ACHN (cell line): ENCODE data around the gene GRB14.
"Not testable (repeated sequence)": the region's sequence is repeated elsewhere in the genome, so short reads cannot be mapped to it uniquely, and the experiment has no call there.

Source experiments
- DNase-seq: peaks from one replicate; pipeline ENCODE4 v3.0.0-alpha.2; 2015
- in situ Hi-C: cut with HindIII; loops from 2 replicates; pipeline ENCODE4 v1.10.0; 2017; ENCODE audit warnings: low sequenced_read_pairs, low pct_ligation_motif_present, low pct_unique_long_range_greater_than_20kb

Gene GRB14

DNA sequence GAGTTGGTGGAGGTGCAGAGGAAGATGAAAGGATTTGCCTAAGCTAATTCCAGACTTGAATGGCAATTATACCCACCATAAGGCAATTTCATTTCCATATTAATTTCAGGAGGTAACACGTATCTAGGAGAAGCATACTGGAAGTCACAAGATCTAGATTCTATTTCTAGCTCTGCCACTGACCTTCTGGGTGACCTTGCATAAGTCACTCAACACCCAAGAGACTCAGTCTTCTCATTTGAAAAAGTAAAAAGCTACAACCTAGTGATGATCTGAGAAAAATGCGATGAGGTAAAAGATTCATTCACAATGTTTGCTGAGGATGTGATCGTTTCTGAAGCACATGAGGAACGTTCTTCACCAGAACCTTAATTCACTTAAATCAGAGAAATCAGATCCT, 55.9 kb downstream of the GRB14 start:
- no peak for DNase-seq
- in situ Hi-C loops: no loop called here

DNA sequence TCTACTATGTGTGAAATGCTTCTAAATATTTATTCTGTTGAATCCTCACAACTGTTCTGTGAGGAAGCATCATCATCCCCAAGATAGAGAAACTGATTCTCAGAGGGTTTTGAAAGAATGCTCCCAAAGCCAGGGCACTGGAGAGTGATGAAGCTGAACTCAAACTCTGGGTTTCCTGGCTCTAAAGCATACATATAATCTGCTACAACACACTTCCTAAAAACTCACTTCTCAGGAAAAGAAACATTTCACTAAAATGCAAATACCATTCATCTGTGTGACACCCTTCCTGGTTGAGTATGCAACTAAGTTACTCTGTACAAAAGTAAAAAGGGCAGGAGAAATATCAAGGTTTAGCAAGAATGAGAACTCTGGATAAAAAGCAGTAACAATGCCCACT, 58.6 kb downstream of the GRB14 start:
- in situ Hi-C loops: no loop called here

DNA sequence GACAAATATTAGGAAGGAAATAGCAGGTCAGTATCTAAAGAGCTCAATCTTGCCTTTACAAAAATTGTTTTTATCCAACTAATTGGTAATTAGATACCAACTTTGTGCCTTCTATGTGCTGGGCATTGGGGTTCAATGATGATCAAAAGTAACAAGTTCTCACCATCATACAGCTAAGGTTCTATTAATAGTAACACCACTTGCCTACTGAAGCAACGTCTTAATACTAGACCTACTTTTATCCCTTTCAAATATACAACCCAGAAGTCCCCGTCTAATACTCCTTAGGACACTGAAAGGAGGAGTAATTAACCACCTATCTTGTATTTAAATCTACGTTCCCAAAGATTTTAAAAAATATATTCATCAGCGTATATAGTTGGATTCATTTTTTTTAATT, 59.3 kb downstream of the GRB14 start:
- in situ Hi-C loops: no loop called here
- DNase-seq: no peak

More for the DNA sequence above, 58.6 kb downstream of the GRB14 start:
- DNase-seq: no peak

DNA sequence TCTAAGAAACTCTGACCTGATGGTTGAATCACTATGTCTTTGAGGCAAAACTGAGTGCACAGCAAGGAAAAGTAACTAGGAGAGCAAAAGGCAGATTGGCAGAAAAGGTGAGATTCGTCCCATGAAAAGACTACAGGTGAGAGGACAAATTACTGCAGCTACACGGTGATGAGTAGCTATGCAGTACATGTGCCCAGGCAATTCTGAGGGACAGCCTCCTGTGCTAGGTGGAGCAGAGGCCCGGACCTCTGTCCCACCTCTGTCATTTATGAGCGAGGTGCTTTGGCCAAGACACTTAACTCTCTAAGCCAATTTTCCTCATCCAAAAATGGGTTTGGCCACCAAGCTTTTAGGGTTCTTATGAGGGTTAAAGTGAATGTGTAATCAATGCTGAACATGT, 59.9 kb downstream of the GRB14 start:
- in situ Hi-C loops: no loop called here
- no peak for DNase-seq

DNA sequence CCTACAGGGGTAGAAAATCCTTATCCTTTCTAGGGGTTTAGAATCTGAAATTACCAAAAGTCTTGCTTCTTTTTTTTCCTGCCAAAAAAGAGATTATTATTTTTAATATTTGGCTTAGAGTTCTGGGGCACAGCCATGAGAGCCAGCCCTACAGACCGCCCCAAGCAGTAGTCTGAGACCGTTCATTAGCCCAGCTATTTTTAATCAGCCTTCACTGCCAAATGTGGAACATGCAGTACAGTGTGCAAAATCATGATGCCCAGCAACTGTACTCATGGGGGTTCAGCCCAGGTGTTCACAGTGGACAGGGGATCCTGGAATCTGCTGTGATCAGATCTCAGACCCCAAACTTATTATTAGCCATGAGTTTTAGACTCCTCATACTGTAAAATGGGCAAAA, 60.4 kb downstream of the GRB14 start:
- no peak for DNase-seq
- in situ Hi-C loops: no loop called here

DNA sequence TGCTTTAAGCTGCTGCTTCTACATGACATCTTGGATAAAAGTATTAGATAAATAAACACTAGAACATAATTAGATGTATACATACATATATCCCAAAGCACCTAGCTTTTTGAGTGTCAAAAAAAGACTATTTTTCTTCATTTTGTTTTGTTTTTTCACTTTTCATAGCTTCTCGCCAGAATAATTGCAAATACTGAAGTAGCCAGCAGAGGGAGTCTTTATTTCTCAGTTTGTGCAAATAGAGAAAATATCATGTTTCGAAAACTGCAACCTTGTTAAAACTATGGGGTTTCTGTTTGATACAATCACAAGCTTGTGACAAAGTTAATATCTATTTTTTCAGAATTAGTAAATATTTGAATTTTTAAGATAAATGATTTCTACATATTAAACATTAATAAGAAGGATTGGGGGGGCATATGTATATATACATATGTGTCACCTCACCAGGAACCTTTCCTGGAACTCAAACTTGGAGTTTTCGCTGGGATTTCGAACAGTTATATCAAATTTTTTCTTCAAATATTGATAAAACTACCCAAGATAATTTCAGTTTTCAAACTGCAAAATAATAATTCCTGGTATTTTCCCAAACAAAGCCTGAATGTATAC, 61.0 kb downstream of the GRB14 start:
- in situ Hi-C loops: no loop called here
- DNase-seq: peak; percentile 58

DNA sequence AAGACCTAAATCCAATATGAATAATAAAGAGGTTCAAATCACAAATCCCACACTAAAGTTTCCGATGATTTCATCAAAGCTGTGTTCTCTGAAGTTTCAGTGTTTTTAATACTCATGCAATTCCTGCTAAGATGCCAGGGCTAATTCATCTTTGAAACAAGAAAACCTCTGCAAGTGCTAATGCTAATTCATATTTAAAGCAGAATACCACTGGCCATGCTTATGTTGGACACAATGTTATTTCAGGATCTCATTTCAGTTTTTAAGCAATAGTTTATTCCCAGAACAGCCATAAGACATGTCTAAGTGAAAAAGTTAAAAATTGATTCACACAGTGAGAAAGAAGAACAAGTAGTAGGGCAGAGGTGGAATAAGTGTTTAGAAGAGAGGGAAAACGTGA, 62.8 kb downstream of the GRB14 start:
- DNase-seq: no peak
- in situ Hi-C loops: no loop called here

DNA sequence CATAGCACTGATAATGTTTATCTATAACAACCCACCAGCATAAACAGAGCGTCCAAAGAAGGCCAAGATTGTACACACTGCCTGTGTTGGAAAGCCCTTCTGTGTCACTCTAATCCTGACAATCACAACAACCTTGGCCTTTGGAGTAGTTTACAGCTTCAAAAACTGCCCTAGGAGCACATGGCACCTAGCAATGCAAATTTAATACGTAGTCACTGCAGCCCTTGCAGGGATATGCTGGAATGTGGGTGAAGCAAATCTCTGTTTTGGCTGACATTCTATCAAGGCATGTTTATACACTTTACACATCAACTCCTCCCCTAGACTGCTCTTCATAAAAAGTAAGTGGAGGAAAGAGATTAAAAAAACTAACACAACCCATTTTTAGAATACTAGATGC, 66.8 kb downstream of the GRB14 start:
- no peak for DNase-seq
- in situ Hi-C loops: no loop called here

DNA sequence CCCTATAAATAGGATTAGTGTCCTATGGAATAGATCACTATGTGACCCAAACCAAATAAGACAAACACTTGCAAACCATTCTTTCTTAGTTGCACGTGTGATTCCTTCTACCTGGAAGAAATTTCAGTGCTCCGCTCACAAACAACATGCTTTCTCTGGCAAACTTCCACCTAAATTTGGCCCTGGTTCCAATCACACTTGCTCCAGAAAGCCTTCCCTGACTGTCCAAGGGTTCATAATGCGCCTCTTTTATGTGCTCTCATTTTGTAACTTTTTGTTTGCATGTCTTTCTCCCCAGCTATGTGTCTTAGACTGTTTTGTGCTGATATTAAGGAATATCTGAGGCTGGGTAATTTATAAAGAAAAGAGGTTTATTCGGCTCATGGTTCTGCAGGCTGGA, 69.8 kb downstream of the GRB14 start:
- DNase-seq: no peak
- in situ Hi-C loops: no loop called here

DNA sequence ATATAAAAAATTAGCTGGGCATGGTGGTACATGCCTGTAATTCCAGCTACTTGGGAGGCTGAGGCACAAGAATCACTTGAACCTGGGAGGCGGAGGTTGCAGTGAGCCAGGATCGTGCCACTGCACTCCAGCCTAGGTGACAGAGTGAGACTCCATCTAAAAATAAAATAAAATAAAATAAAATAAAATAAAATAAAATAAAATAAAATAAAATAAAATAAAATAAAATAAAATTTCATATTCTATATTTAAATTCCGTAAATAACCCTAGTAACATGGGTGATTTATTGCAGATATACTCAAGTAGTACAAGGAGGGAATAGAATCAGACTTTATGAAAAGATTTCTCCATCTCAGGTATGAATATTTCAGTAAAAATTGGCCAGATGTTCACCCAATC, 71.6 kb downstream of the GRB14 start:
- DNase-seq, in situ Hi-C loops: not testable (repeated sequence)

DNA sequence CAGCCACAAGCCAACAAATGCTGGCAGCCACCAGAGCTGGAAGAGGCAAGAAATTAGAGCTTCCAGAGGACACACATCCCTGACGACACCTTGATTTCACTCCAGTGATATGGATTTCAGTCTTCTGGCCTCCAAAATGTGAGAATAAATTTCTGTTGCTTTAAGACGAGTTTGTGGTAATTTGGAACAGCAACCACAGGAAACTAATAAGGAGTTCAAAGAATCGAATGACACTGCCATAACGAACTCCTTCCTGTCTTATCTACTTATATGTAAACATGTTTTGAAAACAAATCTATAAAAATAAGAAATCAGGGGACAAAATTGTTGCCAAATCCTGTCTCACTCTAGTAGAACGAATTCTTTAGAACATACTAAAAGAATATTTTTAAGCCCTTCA, 75.8 kb downstream of the GRB14 start:
- in situ Hi-C loops: no loop called here
- DNase-seq: no peak

DNA sequence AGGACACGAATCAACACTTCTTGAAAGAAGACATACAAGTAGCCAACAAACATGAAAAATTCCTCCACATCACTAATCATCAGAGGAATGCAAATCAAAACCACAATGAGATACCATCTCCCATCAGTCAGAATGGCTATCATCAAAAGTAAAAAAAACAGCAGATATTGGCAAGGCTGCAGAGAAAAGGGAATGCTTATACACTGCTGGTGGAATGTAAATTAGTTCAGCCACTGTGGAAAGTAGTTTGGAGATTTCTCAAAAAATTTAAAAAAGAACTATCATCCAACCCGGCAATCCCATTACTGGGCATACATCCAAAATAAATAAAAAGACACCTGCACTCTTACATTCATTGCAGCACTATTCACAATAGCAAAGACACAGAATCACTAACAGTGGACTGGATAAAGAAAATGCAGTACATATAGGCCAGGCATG, 78.7 kb downstream of the GRB14 start:
- in situ Hi-C loops: no loop called here
- peak; percentile 83 for DNase-seq

DNA sequence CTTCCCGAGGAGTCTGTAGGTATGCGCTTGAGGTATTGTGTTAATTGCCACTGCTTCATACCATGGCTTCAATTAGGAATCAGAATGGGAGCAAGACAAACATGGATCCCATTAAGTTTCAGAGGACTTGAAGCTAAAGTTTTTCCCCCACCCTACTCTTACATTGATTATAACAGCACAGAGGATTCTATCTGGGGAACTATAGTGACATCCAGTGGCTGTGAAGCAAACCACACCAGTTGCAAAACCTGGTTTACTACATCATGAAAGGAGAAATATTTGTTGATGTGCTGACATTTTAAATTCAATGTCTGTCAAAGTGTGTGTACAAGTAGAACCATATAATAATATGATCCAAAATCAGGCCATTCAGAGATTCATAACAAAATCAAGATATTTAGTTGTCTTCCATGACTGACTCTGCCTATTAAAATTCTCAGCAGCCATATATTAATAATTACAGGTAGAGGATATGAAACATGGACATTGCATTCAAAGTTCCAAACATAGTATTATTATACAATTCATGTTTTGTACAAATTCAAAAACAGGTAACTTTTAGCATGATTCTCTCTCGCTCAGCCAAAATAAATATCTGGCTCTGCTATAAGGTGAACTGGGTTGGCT, 82.9 kb downstream of the GRB14 start:
- peak; percentile 73 for DNase-seq
- in situ Hi-C loops: no loop called here

DNA sequence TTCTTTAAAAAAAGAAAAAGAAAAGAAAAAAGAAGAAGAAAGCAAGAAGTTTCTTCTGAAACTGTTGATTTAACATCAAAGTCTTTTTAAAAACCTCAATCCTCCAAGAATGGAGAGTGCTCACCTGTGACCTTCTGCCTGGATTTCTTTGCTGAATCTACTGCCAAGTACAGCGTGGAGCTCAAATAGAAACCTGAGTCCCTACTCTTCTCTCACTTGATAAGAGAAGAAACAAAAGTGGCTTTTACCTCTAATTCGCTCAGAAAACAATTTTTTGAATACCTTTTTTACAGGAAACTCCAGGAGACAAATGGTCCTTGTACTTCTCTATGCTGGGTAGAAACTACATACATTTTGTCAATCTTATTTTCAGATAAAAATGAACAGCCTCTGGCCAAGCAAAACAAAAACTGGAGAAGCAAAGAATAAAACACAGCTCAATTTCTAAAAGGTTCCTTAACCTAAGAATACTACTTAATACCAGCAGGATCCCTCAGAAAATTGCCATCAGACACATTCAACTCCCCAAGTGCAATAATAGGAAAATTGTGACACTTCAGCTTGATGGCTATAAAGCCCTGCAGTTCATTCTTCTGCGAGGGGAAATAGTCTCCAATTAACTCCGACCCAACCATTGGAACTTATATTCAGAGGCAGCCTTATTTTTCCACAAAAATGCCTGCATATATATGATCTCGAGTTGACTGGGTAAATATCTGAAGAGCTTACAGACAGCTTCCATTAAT, 85.8 kb downstream of the GRB14 start:
- DNase-seq: no peak
- in situ Hi-C loops: no loop called here

DNA sequence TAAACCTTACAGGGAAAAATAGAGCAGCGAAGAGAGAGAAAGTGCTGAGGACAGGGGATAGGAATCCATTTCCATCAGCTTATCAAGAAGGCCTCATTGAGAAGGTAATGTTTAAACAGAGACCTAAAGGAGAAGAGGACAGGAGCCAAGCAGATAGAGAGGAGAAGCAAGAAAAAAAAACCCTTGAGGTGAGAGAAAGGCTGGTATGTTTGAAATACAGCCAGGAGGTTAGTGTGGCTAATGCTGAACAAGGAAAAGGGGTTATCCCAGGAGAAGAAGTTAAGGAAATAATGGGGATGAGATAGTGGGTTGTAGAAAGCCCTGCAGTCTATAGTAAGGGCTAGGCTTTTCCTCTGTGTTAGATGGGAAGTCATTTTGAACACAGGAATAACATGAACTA, 90.8 kb downstream of the GRB14 start:
- in situ Hi-C loops: no loop called here

DNA sequence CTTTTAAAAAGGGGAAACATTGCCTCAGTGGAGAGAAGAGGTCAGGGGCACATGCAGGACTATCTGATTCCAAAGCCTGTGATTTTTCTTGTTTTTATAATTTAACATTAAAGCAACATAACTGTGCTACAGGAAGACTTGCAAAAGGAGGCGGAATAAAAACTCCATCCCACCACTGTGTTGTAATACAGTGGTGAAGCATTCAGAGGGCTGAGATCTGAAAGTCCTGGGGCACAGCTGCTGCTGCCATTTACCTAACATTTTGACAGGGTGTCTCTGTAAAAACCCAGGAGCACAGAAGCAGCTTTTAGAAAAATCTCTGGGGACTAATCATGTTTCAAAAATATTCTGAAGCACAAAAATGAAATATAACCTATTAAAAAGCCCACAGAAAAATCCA, 97.6 kb downstream of the GRB14 start:
- DNase-seq: peak; percentile 39
- in situ Hi-C loops: no loop called here

More for the DNA sequence above, 90.8 kb downstream of the GRB14 start:
- DNase-seq: no peak

DNA sequence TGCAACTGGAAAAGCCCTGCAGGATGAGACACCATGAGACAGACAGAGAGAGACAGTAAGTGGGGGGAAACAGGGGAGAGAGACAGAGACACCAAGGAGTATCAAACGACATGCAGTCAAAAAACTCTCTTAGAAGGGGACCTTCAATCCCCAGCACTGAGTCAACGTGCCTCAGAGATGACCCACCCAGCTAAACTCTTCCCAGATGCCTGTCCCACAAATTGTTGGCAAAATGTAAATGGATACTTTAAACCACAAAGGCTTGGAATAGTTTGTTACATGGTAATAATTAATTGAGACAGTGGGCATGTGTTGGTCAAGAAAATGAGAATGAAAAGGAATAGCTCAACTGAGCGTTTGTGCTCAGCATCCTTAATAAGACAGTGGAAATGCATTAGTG, 98.3 kb downstream of the GRB14 start:
- peak; percentile 97 for DNase-seq
- in situ Hi-C loops: no loop called here

DNA sequence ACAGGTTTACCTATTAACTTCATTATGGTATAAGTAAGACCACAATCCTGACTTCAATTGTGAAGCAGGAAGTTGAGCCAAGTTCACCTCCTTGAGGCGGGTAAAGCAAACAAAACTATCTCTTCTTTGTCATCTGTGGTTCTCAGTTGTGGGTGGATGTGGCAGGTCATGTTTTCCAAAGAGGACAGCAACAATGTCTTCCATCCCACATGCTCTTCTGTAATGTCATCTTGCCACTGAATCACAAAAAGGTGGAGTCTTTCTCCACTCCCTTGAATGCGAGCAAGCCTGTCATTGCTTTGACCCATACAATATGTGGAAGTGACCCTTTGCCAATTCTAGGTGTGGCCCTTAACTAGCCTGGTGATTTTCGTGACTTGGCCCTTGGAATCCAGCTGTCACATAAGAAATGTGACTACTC, 98.7 kb downstream of the GRB14 start:
- peak; percentile 79 for DNase-seq

DNA sequence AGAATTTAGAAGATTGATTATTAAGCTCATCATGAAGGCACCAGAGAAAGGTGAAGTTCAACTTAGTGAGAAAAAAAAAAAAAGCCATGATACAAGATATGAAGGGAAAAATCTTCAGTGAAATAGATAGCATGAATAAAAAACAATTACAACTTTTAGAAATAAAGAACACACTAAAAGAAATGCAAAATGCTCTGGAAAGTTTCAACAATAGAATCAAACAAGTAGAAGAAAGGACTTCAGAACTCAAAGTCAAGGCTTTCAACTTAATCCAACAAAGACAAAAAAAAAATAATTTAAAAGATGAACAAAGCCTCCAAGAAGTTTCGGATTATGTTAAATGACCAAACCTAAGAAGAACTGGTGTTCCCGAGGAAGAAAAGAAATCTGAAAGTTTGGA, 105.5 kb downstream of the GRB14 start:
- in situ Hi-C loops: no loop called here
- no peak for DNase-seq

More for the DNA sequence above, 98.7 kb downstream of the GRB14 start:
- in situ Hi-C loops: no loop called here

DNA sequence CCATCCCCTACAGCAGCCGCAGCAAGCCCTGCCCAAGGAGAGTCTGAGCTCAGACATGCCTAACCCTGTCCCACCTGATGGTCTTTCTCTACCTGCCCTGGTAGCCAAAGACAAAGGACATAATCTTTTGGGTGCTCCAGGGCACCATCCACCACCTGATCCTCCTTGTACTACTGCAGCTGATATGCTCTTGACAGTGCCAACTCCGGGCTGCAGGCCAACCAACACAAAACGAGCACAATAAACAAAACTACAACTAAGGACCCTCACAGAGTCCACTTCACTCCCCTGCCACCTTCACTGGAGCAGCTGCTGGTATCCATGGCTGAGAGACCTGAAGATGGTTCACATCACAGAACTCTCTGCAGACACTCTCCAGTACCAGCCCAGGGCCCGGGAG, 106.3 kb downstream of the GRB14 start:
- DNase-seq: no peak
- in situ Hi-C loops: no loop called here
